NOMO-1 treated with dmso at 0.1 percent for 144 hours (cell line): Measurements from ENCODE around the gene RMND5B.
"Not testable (repeated sequence)": the region's sequence is repeated elsewhere in the genome, so short reads cannot be mapped to it uniquely, and the experiment has no call there.

ENCODE experiments used
- DNase-seq: peaks from one replicate; lab custom pipeline; 2025; ENCODE audit not compliant: unreplicated experiment; lab: John Stamatoyannopoulos, UW

Gene RMND5B

GRCh38 chr5:178127300-178128009, 3.4 kb upstream of the RMND5B start:
- not testable (repeated sequence) for DNase-seq

DNA sequence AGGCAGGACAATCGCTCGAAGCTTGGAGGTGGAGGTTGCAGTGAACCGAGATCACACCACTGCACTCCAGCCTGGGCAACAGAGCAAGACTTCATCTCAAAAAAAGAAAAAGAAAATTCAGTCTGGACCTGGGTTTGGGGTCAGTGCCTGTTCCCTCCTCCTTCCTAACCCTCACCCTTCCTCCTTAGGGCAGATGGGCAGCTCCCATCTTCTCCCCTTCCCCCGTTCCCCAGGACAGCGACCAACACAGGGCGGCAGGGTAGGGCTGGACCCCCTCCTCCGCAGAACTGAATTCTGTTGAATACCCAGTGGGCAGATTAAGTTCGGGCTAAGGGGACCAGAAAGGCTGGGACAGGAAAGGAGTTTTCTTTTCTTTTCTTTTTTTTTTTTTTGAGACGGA, 1.5 kb upstream of the RMND5B start:
- no peak for DNase-seq

- DNase-seq, result not testable (repeated sequence)
Measured at GRCh38 chr5:178130234-178130575, 609 bp upstream of the RMND5B start.

GRCh38 chr5:178131446-178131996, 707 bp downstream of the RMND5B start:
- no peak for DNase-seq

DNA sequence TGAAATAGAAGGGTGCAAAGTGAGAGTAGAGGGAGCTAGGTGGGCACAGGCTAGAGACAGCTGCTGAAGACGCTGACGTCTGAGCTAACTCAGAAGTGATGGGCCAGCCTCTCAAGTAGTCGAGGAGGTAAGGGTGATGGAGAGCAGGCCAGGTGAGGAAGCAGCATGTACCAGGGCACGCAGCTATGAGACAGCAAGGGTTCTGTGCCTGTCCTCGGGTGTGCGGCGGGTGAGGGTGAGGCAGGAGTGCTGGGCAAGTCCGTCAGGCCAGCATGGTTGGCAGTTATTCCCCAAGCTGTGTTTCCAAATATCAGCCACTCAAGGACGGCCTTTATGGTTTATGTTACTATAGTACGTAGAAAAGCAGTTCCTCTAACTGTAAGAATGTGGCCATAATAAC, 6.2 kb downstream of the RMND5B start:
- DNase-seq, result no peak

GRCh38 chr5:178137991-178138390, 7.2 kb downstream of the RMND5B start:
- DNase-seq, result no peak

DNA sequence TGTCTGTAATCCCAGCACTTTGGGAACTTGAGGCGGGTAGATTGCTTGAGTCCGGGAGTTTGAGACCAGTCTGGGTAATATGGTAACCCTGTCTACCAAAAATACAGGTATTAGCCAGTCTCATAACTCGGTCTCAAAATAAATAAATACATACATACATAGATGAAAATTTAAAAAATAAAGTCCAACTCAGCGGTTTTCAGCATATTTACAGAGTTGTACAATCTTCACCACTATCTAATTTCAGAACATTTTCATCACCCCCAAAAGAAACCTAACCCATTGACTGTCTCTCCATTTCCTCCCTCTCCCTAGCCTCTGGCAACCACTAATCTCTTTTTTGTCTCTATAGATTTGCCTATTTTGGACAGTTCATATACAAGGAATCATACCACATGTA, 10.7 kb downstream of the RMND5B start:
- no peak for DNase-seq

- no peak for DNase-seq
Measured at GRCh38 chr5:178142642-178143041, 11.8 kb downstream of the RMND5B start.

GRCh38 chr5:178143246-178143645, 12.4 kb downstream of the RMND5B start:
- DNase-seq, result no peak

GRCh38 chr5:178143901-178144300, 13.1 kb downstream of the RMND5B start:
- no peak for DNase-seq

- no peak for DNase-seq
Measured at GRCh38 chr5:178145965-178146820, 15.4 kb downstream of the RMND5B start.

DNA sequence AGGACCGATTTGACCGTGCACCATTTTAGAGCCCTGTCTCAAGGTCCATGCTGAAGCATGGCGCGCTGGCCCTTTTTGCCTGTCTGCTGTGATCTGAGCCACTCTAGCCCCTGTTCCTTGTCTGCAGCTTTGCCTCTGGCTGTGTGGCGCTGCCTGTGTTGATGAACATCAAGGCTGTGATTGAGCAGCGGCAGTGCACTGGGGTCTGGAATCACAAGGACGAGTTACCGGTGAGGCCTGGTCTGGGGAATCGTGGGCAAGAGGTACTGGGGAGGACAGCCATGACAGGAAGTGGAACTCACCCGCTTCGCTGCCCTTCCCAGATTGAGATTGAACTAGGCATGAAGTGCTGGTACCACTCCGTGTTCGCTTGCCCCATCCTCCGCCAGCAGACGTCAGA, 16.6 kb downstream of the RMND5B start:
- no peak for DNase-seq

DNA sequence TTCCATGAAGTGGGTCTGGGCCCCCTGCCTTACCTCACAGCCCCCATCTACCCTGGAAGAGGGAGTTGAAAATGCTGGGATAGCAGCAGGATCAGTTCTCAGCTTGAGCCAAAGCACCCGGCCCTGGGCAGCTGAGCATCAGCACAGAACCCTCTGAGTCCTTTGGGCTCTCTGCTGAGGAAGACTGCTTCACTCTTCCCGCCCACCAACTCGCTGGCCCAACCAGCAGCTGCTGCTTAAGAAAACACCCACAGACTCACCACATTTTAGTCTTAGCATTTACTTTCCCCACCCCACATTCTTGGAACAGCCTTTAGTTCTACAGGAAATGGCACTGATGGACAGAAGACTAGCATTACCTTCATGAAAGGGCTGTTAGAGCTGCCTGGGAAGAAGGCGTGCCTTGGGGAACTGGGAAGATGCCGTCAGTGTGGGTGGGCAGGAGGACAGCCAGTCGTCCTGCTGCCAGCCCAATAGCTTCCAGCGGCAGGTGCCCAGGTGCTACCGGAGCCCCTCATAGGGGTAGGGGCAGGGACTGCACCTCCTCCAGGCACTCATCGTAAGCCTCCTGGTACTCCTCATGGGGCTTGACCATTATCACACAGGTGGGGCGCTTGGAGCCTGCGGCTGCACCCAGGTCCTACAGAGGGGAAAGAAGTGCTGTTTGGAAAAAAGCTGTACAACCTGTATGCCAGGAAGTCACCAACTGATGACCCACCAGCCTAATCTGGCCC, 18.6 kb downstream of the RMND5B start:
- no peak for DNase-seq

- DNase-seq, result no peak
Measured at GRCh38 chr5:178150977-178151734, 20.3 kb downstream of the RMND5B start.

DNA sequence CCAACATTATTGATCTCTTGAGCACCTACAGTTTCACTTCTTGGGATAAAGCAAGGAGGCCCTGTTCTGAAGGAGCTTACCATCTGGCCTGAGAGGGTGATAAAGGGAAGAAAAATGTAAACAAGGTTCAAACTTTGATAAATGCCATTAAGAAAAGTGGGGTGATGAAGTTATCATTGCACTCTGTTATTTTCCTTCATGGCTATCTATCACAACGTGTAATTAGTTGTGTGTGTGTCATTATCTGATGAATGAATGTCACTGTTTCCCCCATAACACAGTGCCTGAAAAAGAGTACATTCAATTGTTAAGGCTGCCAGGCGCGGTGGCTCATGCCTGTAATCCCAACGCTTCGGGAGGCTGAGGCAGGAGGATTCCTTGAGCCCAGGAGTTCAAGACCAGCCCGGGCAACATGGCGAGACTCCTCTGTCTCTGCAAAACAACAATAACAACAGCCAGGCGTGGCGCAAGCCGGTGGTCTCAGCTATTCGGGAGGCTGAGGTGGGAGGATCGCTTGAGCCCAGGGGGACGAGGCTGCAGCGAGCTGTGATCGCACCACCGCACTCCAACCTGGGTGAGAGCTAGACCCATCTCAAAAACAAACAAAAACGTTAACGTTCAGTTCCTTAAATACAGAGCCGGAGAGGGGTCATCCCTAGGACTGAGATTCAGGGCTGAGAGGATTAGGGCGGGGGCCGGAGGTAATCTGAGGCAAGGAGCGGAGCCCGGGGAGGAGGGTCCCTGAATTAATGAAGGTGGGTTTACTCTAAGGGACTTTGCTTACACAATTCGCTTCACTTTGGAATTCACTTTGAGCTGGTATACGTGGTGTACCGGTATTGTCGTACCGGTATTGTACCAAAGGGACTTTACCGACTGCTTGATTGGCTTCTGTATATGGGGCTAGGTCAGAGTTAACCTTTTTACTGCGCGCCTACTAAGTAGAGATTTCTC, 22.0 kb downstream of the RMND5B start:
- no peak for DNase-seq

GRCh38 chr5:178153530-178154340, 22.9 kb downstream of the RMND5B start, which contains the start of gene NHP2:
NHP2 (minus strand) TSS chr5:178153885; CDS start chr5:178153817, 68 bp downstream.
- DNase-seq, result peak; percentile 97

GRCh38 chr5:178155065-178155464, 24.3 kb downstream of the RMND5B start:
- DNase-seq, result no peak

DNA sequence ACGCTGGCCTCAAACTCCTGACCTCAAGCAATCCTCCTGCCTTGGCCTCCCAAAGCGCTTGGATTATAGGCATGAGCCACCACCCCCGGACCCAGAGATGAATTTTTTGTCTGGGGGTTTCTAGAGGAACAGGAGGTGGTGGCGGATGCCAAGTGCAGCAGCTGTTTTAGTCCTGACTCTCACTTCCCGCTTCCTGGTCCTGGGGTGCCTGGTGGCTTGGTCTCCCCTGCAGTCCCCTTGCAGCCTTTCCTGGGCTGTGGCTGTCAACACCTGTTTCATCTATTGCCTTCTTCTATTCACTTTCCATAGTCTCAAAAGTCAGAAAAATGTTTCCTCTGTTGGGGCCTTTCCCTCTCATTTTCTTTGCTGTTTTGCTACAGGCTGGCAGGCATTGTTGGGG, 29.4 kb downstream of the RMND5B start:
- no peak for DNase-seq

- DNase-seq, result no peak
Measured at GRCh38 chr5:178162481-178162880, 31.7 kb downstream of the RMND5B start.
